ENCODE results near the gene ACVR1B. TPM values are rescaled to one million over a fixed set of nuclear protein-coding genes. Genes with fewer than 3 reads are reported as not detected.

The ACVR1B gene
- total and polyA plus RNA-seq, 2 experiments from 2014 or later, result 11.9 to 46.4 TPM

DNA sequence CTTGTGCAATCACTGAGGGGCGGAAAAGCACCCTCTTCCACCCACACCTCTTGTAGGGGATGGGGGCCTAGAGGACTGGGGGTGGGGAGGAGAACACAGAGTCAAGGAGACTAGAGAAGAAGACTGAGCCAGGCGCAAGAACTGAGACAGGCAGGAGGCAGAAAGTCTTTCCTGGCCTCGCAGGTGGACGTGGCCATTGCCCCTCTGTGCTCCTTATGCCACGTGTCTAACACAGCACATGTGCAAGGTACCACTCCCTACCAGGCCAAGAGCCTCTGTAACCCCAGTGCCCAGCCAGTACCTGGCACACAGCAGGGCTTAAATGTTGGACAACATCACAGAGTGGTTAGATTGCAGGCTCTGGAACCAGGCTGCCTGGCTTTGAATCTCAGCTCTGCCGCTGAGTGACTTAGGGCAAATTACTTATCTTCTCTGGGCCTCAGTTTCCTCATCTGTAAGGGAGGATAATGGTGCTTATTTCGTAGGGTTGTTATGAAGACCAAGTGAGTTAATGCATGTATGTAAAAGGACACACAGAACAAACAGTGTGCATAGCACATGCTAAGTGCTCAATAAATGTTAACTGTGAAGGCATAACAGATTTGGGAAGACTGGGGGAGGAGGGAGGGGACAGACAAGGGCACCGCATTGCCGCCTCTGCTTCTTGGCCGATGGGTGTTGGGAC is 53.9 kb downstream of the ACVR1B start:
- H3K36me3 ChIP-seq, result no peaks in the 10 kb centered on the region
- H3K27me3 ChIP-seq, result peaks cover 11% of the 10 kb centered on the region
- TF ChIP-seq, protein P1, sequence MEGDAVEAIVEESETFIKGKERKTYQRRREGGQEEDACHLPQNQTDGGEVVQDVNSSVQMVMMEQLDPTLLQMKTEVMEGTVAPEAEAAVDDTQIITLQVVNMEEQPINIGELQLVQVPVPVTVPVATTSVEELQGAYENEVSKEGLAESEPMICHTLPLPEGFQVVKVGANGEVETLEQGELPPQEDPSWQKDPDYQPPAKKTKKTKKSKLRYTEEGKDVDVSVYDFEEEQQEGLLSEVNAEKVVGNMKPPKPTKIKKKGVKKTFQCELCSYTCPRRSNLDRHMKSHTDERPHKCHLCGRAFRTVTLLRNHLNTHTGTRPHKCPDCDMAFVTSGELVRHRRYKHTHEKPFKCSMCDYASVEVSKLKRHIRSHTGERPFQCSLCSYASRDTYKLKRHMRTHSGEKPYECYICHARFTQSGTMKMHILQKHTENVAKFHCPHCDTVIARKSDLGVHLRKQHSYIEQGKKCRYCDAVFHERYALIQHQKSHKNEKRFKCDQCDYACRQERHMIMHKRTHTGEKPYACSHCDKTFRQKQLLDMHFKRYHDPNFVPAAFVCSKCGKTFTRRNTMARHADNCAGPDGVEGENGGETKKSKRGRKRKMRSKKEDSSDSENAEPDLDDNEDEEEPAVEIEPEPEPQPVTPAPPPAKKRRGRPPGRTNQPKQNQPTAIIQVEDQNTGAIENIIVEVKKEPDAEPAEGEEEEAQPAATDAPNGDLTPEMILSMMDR (IDR thresholded peaks at IDR 0.05; ENCODE audit: low read depth, low read length), result no peak
- peaks cover 10% of the 10 kb centered on the region for H3K4me1 ChIP-seq (ENCODE audit: low read depth)
- H3K27ac ChIP-seq, result no peak overlapping the region
- H3K9me3 ChIP-seq (ENCODE audit: low read depth), result no peaks in the 10 kb centered on the region
- DNase-seq (ENCODE audit: low read depth in 1 of 2, low spot score in 1 of 2), result no peak
- no peak overlapping the region for H3K4me3 ChIP-seq

DNA sequence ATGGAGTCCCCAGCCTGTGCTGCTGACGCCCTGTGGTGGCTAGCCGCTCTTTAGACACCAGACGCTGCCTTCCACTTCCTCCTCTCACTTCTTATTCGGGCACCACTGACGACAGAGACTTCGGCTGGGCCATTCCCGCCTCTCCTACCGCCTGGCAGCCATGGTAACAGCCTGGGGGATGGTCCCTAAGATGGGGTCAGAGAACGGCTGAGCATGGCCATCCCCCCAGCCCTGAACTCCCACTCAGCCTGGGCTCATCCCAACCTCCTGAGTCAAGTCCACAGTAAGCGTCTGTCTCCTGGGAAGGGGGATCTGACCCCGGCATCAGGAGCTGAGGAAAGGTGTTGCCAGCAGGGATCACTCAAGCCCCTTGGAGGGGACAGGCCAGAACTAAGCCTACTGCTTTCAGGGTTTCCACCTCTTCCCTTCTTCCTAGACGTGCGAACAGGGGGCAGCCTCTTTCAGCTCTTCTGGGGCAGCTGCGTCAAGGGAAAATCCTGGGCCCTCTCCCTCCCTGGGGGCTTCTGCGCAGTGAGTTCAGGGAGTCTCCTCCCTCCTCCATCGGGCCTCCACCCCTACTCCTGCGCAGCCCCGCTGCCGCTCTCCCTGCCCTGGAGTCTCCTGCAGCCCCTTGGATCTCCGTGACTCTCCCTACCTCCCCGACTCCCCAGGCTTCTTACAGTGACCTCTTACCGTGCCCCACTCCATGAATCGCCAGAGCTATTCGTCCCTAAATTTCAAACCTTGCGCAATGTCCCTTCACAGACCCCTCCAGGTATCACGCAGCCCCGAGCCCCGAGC is 54.6 kb downstream of the ACVR1B start:
- TF ChIP-seq, protein P1 (IDR thresholded peaks at IDR 0.05; ENCODE audit: low read depth, low read length), result no peak
- H3K27ac ChIP-seq, result no peak overlapping the region
- no peaks in the 10 kb centered on the region for H3K9me3 ChIP-seq (ENCODE audit: low read depth)
- peak overlapping the region; percentile 57 for H3K4me3 ChIP-seq
- peak; percentile 21 to 37 for DNase-seq (ENCODE audit: low read depth in 1 of 2, low spot score in 1 of 2)
- H3K27me3 ChIP-seq, result peaks cover 11% of the 10 kb centered on the region
- H3K4me1 ChIP-seq (ENCODE audit: low read depth), result peaks cover 17% of the 10 kb centered on the region
- no peaks in the 10 kb centered on the region for H3K36me3 ChIP-seq

- no peaks in the 10 kb centered on the region for H3K36me3 ChIP-seq
- TF ChIP-seq, protein P1 (IDR thresholded peaks at IDR 0.05; ENCODE audit: low read depth, low read length), result no peak
- H3K9me3 ChIP-seq (ENCODE audit: low read depth), result no peaks in the 10 kb centered on the region
- H3K27me3 ChIP-seq, result peaks cover 11% of the 10 kb centered on the region
- no peak within 1 kb of the TSS for H3K27ac ChIP-seq
- peaks cover 17% of the 10 kb centered on the region for H3K4me1 ChIP-seq (ENCODE audit: low read depth)
- peak within 1 kb of the TSS; percentile 57 for H3K4me3 ChIP-seq
- peak; percentile 80 to 85 for DNase-seq (ENCODE audit: low read depth in 1 of 2, low spot score in 1 of 2)
Observed at GRCh38 chr12:52006726-52007157, 55.2 kb downstream of the ACVR1B start, which contains the start of gene TAMALIN. Gene TAMALIN (plus strand): TSS chr12:52006946. CDS start chr12:52007020, 74 bp downstream.

GRCh38 chr12:52007158-52007921 is 55.8 kb downstream of the ACVR1B start:
- peak in 1 of 2 donors; percentile 48 for DNase-seq (ENCODE audit: low read depth in 1 of 2, low spot score in 1 of 2)
- H3K27me3 ChIP-seq, result peaks cover 11% of the 10 kb centered on the region
- no peak overlapping the region for H3K27ac ChIP-seq
- peak overlapping the region; percentile 57 for H3K4me3 ChIP-seq
- no peaks in the 10 kb centered on the region for H3K36me3 ChIP-seq
- no peaks in the 10 kb centered on the region for H3K9me3 ChIP-seq (ENCODE audit: low read depth)
- TF ChIP-seq, protein P1 (IDR thresholded peaks at IDR 0.05; ENCODE audit: low read depth, low read length), result no peak
- H3K4me1 ChIP-seq (ENCODE audit: low read depth), result peaks cover 17% of the 10 kb centered on the region

DNA sequence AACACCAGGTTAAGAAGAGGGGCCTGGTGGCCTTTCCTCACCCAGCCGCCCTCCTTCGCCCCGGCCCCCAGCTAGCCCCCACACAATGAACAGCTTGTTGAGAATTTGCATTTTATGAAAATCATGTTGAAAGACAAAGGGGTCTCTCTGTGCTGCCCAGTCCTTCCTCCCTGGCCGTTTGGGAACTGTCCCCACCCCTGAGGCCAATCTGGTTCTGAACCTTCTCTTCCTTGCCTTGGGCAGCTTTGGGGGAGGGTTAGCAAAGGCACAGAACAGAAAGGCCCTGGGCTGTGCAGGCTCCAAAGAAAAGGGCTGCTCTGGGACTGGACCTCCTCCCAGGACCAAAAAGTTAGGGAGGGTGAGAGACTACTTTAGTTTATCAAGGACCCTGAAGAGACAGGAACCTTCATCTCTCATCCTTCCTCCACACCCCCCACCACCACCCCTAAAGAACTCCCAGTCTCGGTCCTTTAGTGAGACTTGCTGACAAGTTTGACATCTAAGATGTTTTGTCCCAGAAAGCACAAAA is 56.5 kb downstream of the ACVR1B start:
- Histone ChIP-seq H3K4me3 (no peak overlapping the region), H3K36me3 (no peaks in the 10 kb centered on the region), H3K4me1 (ENCODE audit: low read depth) (peaks cover 17% of the 10 kb centered on the region), H3K27me3 (peaks cover 11% of the 10 kb centered on the region), H3K9me3 (ENCODE audit: low read depth) (no peaks in the 10 kb centered on the region), H3K27ac (no peak overlapping the region)
- no peak for DNase-seq (ENCODE audit: low read depth in 1 of 2, low spot score in 1 of 2)
- TF ChIP-seq, protein P1 (IDR thresholded peaks at IDR 0.05; ENCODE audit: low read depth, low read length), result no peak
